SU-DHL-6 (cell line): ENCODE data around the gene CADM2.
A peak's percentile ranks its signal among the peaks of the same experiment; 100 is the strongest.

ENCODE experiments used
- H2AFZ ChIP-seq: fragments of 200-600 bp; sonication (generic); 2 replicates; pipeline ENCODE4 v1.6.1; 2014; ENCODE audit warnings: low read depth, mild to moderate bottlenecking, moderate library complexity, mixed read lengths, antibody characterized with exemption, low read length; ENCODE audit not compliant: severe bottlenecking
- H3F3A ChIP-seq: fragments of 200-600 bp; shearing (Covaris generic); 2 replicates; pipeline ENCODE4 v1.6.0; 2016; ENCODE audit warnings: antibody characterized with exemption, mild to moderate bottlenecking; ENCODE audit not compliant: insufficient read depth
- H3K27ac ChIP-seq: fragments of 200-600 bp; sonication (generic); 2 replicates; pipeline ENCODE4 v1.5.1; 2016; ENCODE audit warnings: low read depth, mild to moderate bottlenecking, low read length, moderate library complexity, mixed read lengths
- H3K27me3 ChIP-seq: fragments of 200-600 bp; sonication (generic), shearing (Covaris generic); 2 replicates; pipeline ENCODE4 v1.6.0; 2014; ENCODE audit warnings: mild to moderate bottlenecking, low read length
- H3K36me3 ChIP-seq: fragments of 200-600 bp; sonication (generic); 2 replicates; pipeline ENCODE4 v1.6.1; 2014; ENCODE audit warnings: mild to moderate bottlenecking, low read length, mixed read lengths
- H3K4me2 ChIP-seq: fragments of 300-600, 200-600 bp; shearing (Covaris generic), sonication (generic); 2 replicates; pipeline ENCODE4 v1.6.0; 2014; ENCODE audit warnings: low read length, low read depth, mild to moderate bottlenecking; ENCODE audit not compliant: poor library complexity, severe bottlenecking
- H3K4me3 ChIP-seq: fragments of 200-600 bp; sonication (generic); 2 replicates; pipeline ENCODE4 v1.5.1; 2014; ENCODE audit warnings: antibody characterized with exemption, low read length, mild to moderate bottlenecking, mixed read lengths; ENCODE audit not compliant: insufficient read depth, poor library complexity, severe bottlenecking
- H3K79me2 ChIP-seq: fragments of 200-600 bp; sonication (generic); 2 replicates; pipeline ENCODE4 v1.6.1; 2014; ENCODE audit warnings: mild to moderate bottlenecking, low read length, moderate library complexity; ENCODE audit not compliant: insufficient read depth
- H3K9ac ChIP-seq: fragments of 200-600 bp; sonication (generic); 2 replicates; pipeline ENCODE4 v1.7.0; 2014; ENCODE audit warnings: mild to moderate bottlenecking, low read length
- H3K9me2 ChIP-seq: fragments of 200-600 bp; sonication (generic); replicated peaks from 2 replicates; pipeline ENCODE4 v1.6.1; 2014; ENCODE audit warnings: low read length; ENCODE audit not compliant: insufficient read depth
- H3K9me3 ChIP-seq: fragments of 200-600 bp; sonication (generic); 2 replicates; pipeline ENCODE4 v1.6.1; 2014; ENCODE audit warnings: low read length, mixed read lengths; ENCODE audit not compliant: insufficient read depth
- H4K20me1 ChIP-seq: fragments of 200-600 bp; sonication (generic); 2 replicates; pipeline ENCODE4 v1.6.1; 2014; ENCODE audit warnings: low read depth, mild to moderate bottlenecking, antibody characterized with exemption, low read length, moderate library complexity, mixed read lengths
- EZH2phosphoT487 ChIP-seq: fragments of 200-600 bp; sonication (generic), shearing (Covaris generic); conservative IDR thresholded peaks from 2 replicates; pipeline ENCODE4 v1.6.1; 2018; ENCODE audit warnings: mild to moderate bottlenecking, antibody characterized with exemption, low read length, moderate library complexity, mixed read lengths
- TF ChIP-seq, protein P1 (sequence below): fragments of 200-600 bp; sonication (generic); IDR thresholded peaks from one replicate; pipeline ENCODE4 v1.5.1; 2017; ENCODE audit warnings: antibody characterized with exemption, mild to moderate bottlenecking, low read length, moderate library complexity; ENCODE audit not compliant: insufficient read depth, poor library complexity, severe bottlenecking

CADM2 gene

GRCh38 chr3:85020828-85021227, 62.0 kb downstream of the CADM2 start:
- H3K9me2 ChIP-seq: no peaks in the 10 kb centered on the region
- H3K27me3 ChIP-seq: no peaks in the 10 kb centered on the region
- no peak overlapping the region for H2AFZ ChIP-seq
- H3K27ac ChIP-seq: no peak overlapping the region
- H3K36me3 ChIP-seq: no peaks in the 10 kb centered on the region
- H3F3A ChIP-seq: no peaks in the 10 kb centered on the region
- H3K79me2 ChIP-seq: no peaks in the 10 kb centered on the region
- no peak overlapping the region for H3K4me2 ChIP-seq
- H3K4me3 ChIP-seq: no peak overlapping the region
- H3K9ac ChIP-seq: no peak overlapping the region
- no peaks in the 10 kb centered on the region for H3K9me3 ChIP-seq
- no peaks in the 10 kb centered on the region for H4K20me1 ChIP-seq
- no peak for TF ChIP-seq EZH2phosphoT487
- TF ChIP-seq, protein P1, sequence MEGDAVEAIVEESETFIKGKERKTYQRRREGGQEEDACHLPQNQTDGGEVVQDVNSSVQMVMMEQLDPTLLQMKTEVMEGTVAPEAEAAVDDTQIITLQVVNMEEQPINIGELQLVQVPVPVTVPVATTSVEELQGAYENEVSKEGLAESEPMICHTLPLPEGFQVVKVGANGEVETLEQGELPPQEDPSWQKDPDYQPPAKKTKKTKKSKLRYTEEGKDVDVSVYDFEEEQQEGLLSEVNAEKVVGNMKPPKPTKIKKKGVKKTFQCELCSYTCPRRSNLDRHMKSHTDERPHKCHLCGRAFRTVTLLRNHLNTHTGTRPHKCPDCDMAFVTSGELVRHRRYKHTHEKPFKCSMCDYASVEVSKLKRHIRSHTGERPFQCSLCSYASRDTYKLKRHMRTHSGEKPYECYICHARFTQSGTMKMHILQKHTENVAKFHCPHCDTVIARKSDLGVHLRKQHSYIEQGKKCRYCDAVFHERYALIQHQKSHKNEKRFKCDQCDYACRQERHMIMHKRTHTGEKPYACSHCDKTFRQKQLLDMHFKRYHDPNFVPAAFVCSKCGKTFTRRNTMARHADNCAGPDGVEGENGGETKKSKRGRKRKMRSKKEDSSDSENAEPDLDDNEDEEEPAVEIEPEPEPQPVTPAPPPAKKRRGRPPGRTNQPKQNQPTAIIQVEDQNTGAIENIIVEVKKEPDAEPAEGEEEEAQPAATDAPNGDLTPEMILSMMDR: no peak

- TF ChIP-seq, protein P1: no peak
- TF ChIP-seq EZH2phosphoT487: no peak
- no peaks in the 10 kb centered on the region for H3K36me3 ChIP-seq
- H3K9ac ChIP-seq: no peak overlapping the region
- no peaks in the 10 kb centered on the region for H3K79me2 ChIP-seq
- no peaks in the 10 kb centered on the region for H3K27me3 ChIP-seq
- H3F3A ChIP-seq: no peaks in the 10 kb centered on the region
- H3K4me3 ChIP-seq: no peak overlapping the region
- no peak overlapping the region for H3K4me2 ChIP-seq
- H3K9me2 ChIP-seq: no peaks in the 10 kb centered on the region
- H4K20me1 ChIP-seq: no peaks in the 10 kb centered on the region
- peak overlapping the region; percentile 13 for H2AFZ ChIP-seq
- H3K9me3 ChIP-seq: no peaks in the 10 kb centered on the region
- H3K27ac ChIP-seq: no peak overlapping the region
Observed at GRCh38 chr3:85030052-85030451, 71.3 kb downstream of the CADM2 start.

DNA sequence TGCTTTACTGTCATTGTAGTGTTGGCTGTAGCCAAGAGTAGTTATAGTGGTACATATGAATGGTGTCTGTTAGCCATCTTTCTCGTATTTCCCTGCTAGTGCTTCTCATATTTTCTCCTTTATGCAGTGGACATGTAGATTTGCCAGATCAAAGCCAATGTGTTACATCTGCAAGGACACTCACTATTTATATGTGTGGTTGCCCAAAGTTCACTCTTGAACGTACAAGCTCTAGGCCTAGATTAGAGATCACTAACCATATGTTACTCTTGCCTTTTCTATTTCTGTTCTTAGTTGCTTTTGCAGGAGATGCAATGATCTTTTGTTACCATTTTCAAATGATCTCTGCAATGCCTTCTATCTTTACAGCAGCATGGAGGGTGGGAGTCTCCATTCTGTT, 78.4 kb downstream of the CADM2 start:
- Histone ChIP-seq H3K79me2 (no peaks in the 10 kb centered on the region), H3F3A (no peaks in the 10 kb centered on the region), H3K9me2 (no peaks in the 10 kb centered on the region), H3K27me3 (no peaks in the 10 kb centered on the region), H3K4me3 (no peak overlapping the region), H3K9ac (no peak overlapping the region), H4K20me1 (no peaks in the 10 kb centered on the region), H2AFZ (no peak overlapping the region), H3K9me3 (no peaks in the 10 kb centered on the region), H3K4me2 (no peak overlapping the region), H3K27ac (no peak overlapping the region), H3K36me3 (no peaks in the 10 kb centered on the region)
- TF ChIP-seq, protein P1: no peak
- TF ChIP-seq EZH2phosphoT487: no peak
